GM12878 (cell line): Measurements from ENCODE around the gene MYLK4. TPM values are rescaled to one million over a fixed set of nuclear protein-coding genes. Genes with fewer than 3 reads are reported as not detected.
A peak's percentile ranks its signal among the peaks of the same experiment; 100 is the strongest.

Source experiments
- ATAC-seq: fragments of 200-7000 bp; cut with Tn5 transposase; 3 replicates; pipeline ENCODE4 v1.9.1; 2020; ENCODE audit warnings: mild to moderate bottlenecking, moderate library complexity
- BruUV-seq: library from RNA; stranded (reverse); fragments of 400-500 nt; replicated peaks from 2 replicates; lab custom pipeline; 2021; lab: Mats Ljungman, UMichigan
- CTCF ChIA-PET: fragments of 300-600 bp; sonication (Branson Sonifier 250); formaldehyde crosslinking; extraction: SDS; loops from one replicate; lab custom pipeline; 2021; ENCODE audit warnings: inconsistent platforms; lab: Yijun Ruan, JAX
- POLR2A ChIA-PET: fragments of 350-600 bp; formaldehyde crosslinking; extraction: SDS; loops from one replicate; lab custom pipeline; 2021; ENCODE audit warnings: inconsistent platforms; lab: Charles Lee
- RAD21 ChIA-PET: fragments of 300-600 bp; sonication (Branson Sonifier 250); formaldehyde crosslinking; loops from one replicate; lab custom pipeline; 2023; ENCODE audit warnings: antibody characterized with exemption; ENCODE audit not compliant: unreplicated experiment; lab: Charles Lee
- SMC1A ChIA-PET: fragments of 300-600 bp; sonication (Branson Sonifier 250); formaldehyde crosslinking; loops from one replicate; lab custom pipeline; 2023; ENCODE audit not compliant: unreplicated experiment, uncharacterized antibody; lab: Charles Lee
- DNase-seq: peaks from one replicate; pipeline ENCODE4 v3.0.0-alpha.2; 2011; ENCODE audit warnings: low read depth, low spot score
- FAIRE-seq: peaks from 3 replicates; lab custom pipeline; 2011; peaks lifted over from hg19 to GRCh38; lab: Jason Lieb, UNC
- H2AFZ ChIP-seq: 2 replicates; pipeline ENCODE4 v1.6.0; 2011; ENCODE audit warnings: low read depth, low read length, control low read depth; ENCODE audit not compliant: control insufficient read depth
- H3K27ac ChIP-seq: 2 replicates; pipeline ENCODE4 v1.5.1; 2011; ENCODE audit warnings: control low read depth; ENCODE audit not compliant: control insufficient read depth, insufficient read depth
- H3K27me3 ChIP-seq, 2 experiments: replicated peaks in 1 of 2; 2 replicates each; pipeline versions ENCODE4 v1.6.0 to v1.6.1; 2011; ENCODE audit warnings: low read length in 1 of 2; ENCODE audit not compliant: control insufficient read depth in 2 of 2, insufficient read depth in 2 of 2
- H3K36me3 ChIP-seq, 2 experiments: 2 replicates each; pipeline ENCODE4 v1.5.1; 2011; ENCODE audit warnings: low read length in 1 of 2; ENCODE audit not compliant: control insufficient read depth in 2 of 2, insufficient read depth in 2 of 2
- H3K4me1 ChIP-seq: 2 replicates; pipeline ENCODE4 v1.6.1; 2011; ENCODE audit warnings: mild to moderate bottlenecking, low read length, moderate library complexity, mixed read lengths; ENCODE audit not compliant: control insufficient read depth, insufficient read depth
- H3K4me2 ChIP-seq: 2 replicates; pipeline ENCODE4 v1.6.0; 2011; ENCODE audit warnings: control low read depth; ENCODE audit not compliant: control insufficient read depth, insufficient read depth
- H3K4me3 ChIP-seq: fragments of 200-600 bp; sonication (generic); 2 replicates; pipeline ENCODE4 v1.5.1; 2016
- H3K79me2 ChIP-seq: 2 replicates; pipeline ENCODE4 v1.6.0; 2011; ENCODE audit warnings: low read length; ENCODE audit not compliant: control insufficient read depth, insufficient read depth
- H3K9ac ChIP-seq: 2 replicates; pipeline ENCODE4 v1.8.0; 2011; ENCODE audit warnings: low read length, control low read depth, mixed read lengths; ENCODE audit not compliant: control insufficient read depth, insufficient read depth
- H3K9me3 ChIP-seq: replicated peaks from 3 replicates; pipeline ENCODE4 v1.5.1; 2011; ENCODE audit warnings: mild to moderate bottlenecking, low read length; ENCODE audit not compliant: control insufficient read depth, insufficient read depth
- H4K20me1 ChIP-seq: 2 replicates; pipeline ENCODE4 v1.6.0; 2011; ENCODE audit not compliant: control insufficient read depth, insufficient read depth
- CBFB ChIP-seq: IDR thresholded peaks from 2 replicates; pipeline ENCODE4 v1.6.1; 2016; ENCODE audit warnings: antibody characterized with exemption, low read depth
- CHD1 ChIP-seq: IDR thresholded peaks from 2 replicates; pipeline ENCODE4 v1.6.1; 2012; ENCODE audit warnings: low read depth, low read length, improper control_type of control experiment
- CHD2 ChIP-seq: IDR thresholded peaks from 2 replicates; pipeline ENCODE4 v1.6.1; 2011; ENCODE audit warnings: low read depth, low read length, improper control_type of control experiment, borderline replicate concordance
- FOS ChIP-seq: IDR thresholded peaks from 3 replicates; pipeline ENCODE4 v1.6.1; 2011; ENCODE audit warnings: borderline replicate concordance; ENCODE audit not compliant: insufficient read length; ENCODE audit errors: extremely low read depth
- GABPA ChIP-seq: IDR thresholded peaks from 2 replicates; pipeline ENCODE4 v1.6.1; 2014; ENCODE audit warnings: antibody characterized with exemption, low read depth, mild to moderate bottlenecking, inconsistent platforms
- MTA2 ChIP-seq: fragments of 450-650 bp; IDR thresholded peaks from 2 replicates; pipeline ENCODE4 v1.6.1; 2016; ENCODE audit warnings: low read depth, mild to moderate bottlenecking, moderate library complexity
- RAD51 ChIP-seq: fragments of 450-650 bp; IDR thresholded peaks from 2 replicates; pipeline ENCODE4 v1.6.1; 2016; ENCODE audit warnings: moderate library complexity, mild to moderate bottlenecking, inconsistent platforms
- RUNX3 ChIP-seq: IDR thresholded peaks from 2 replicates; pipeline ENCODE4 v1.6.1; 2012; ENCODE audit warnings: low read length, inconsistent platforms
- ZNF274 ChIP-seq: IDR thresholded peaks from one replicate; pipeline ENCODE4 v1.8.0; 2011; ENCODE audit not compliant: insufficient read length, insufficient read depth
- WGBS: methylation state at CpG from one replicate; pipeline ENCODE4 v1.1.6; 2016; ENCODE audit warnings: low lambda C conversion rate; ENCODE audit not compliant: insufficient replicate concordance, insufficient coverage; ENCODE audit errors: missing lambda C conversion rate; 5-methylcytosine and 5-hydroxymethylcytosine counted together
- in situ Hi-C: fragments of 300-500 bp; cut with MboI; formaldehyde crosslinking; loops from 9 replicates; pipeline ENCODE4 v1.14.3; 2018; ENCODE audit warnings: mixed read lengths
- intact Hi-C: fragments of 100-400 bp; cut with micrococcal nuclease; formaldehyde crosslinking; loops from one replicate; pipeline ENCODE4 v1.14.2; 2022; ENCODE audit not compliant: unreplicated experiment
- polyA plus RNA-seq, 11 experiments: library from polyadenylated mRNA; depleted of rRNA in 4 of 11; unstranded in 6 of 11; stranded (reverse) in 5 of 11; fragments of >200 nt; fragmentation: Nextera tagmentation in 4 of 11; fragmentation: Illumina TruSeq in 1 of 11; extraction: Ambion mirVana in 4 of 11; extraction: Trizol in 1 of 11; gene quantifications; 1 replicate in 1 of 11; 2 replicates in 10 of 11; pipeline versions ENCODE4 v1.2.1 to v1.2.3, GENCODE V29; 2011 to 2016; ENCODE audit warnings: inconsistent platforms in 2 of 11, missing spikeins in 2 of 11, low read depth in 1 of 11
- total RNA-seq, 4 experiments: library from RNA; depleted of rRNA in 3 of 4; stranded (reverse); fragments of >200 nt in 3 of 4; fragmentation: Illumina TruSeq in 1 of 4; extraction: Trizol in 1 of 4; gene quantifications; 2 replicates each; pipeline versions ENCODE4 v1.2.1 to v1.2.3, GENCODE V29; 2013 to 2021
- TF ChIP-seq, protein P1 (sequence below): IDR thresholded peaks from 2 replicates; pipeline ENCODE4 v1.6.1; 2011; ENCODE audit warnings: low read depth, low read length, improper control_type of control experiment, borderline replicate concordance

Gene MYLK4
- total and polyA plus RNA-seq, 10 of the 15 experiments (the other 5 are each of a cell fraction or from before 2014, with no cell fraction given) = under 0.01 to 0.09 (median 0.05) TPM; not detected in 1

DNA sequence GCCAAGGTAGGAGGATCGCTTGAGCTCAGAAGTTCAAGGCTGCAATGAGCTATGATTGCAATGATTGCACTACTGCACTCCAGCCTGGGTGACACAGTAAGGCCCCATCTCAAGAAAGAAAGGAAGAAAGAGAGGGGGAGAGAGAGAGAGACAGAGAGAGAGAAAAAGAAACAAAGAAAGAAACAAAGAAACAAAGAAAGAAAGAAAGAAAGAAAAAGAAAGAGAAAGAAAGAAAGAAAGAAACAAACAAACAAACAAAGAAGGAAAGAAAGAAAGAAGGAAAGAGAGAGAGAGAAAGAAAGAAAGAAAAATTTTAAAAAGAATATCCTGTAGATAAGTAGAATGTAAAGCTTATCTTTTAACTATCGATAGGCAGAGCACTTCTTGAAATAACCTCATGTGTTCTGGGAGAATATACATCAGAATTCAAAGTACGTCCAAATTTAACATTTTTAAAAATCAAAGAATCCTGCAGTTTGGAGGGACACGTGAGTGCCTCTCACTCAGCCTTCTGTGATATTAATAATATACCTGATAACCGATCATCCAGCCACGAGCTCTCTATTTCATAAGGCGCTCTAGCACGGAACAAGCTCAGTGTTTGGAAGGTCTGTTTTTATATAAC, 25.2 kb downstream of the MYLK4 start:
- BruUV-seq = no TSS peak
- ChIA-PET POLR2A (no interaction called here), CTCF (interaction anchor here (0.6 to 2.3 kb wide), 5 partner anchors 9 to 1251 kb away, joined by 3 to 16 read pairs (median 3); no protein-coding TSS in a partner anchor), RAD21 (interaction anchor here (0.7 kb wide), 1 partner anchor 12 kb away, joined by 3 read pairs; no protein-coding TSS in a partner anchor), SMC1A (interaction anchor here (0.7 to 1.6 kb wide), 7 partner anchors 8 to 1146 kb away, joined by 3 to 5 read pairs (median 3); partner anchors contain the start of gene MYLK4)
- FAIRE-seq (no peak), DNase-seq (no peak), ATAC-seq (no peak)
- H3K4me2 ChIP-seq = no peak overlapping the region
- in situ Hi-C loops = no loop called here
- H3K9ac ChIP-seq = no peak overlapping the region
- H4K20me1 ChIP-seq = no peaks in the 10 kb centered on the region
- TF ChIP-seq MTA2 (no peak), CHD1 (no peak), ZNF274 (no peak), RUNX3 (no peak)
- no peak overlapping the region for H3K27ac ChIP-seq
- H3K4me1 ChIP-seq = no peaks in the 10 kb centered on the region
- H3K79me2 ChIP-seq = no peaks in the 10 kb centered on the region
- H2AFZ ChIP-seq = peak overlapping the region; percentile 79
- intact Hi-C loops = no loop called here
- H3K4me3 ChIP-seq = no peak overlapping the region
- H3K27me3 ChIP-seq = peaks cover 0 to 1% of the 10 kb centered on the region in 2 experiments; a peak in 1 of 4 replicates
- no peaks in the 10 kb centered on the region for H3K9me3 ChIP-seq
- no peaks in the 10 kb centered on the region for H3K36me3 ChIP-seq
- 74% methylated on average over 8 of the region's 8 CpGs for WGBS

DNA sequence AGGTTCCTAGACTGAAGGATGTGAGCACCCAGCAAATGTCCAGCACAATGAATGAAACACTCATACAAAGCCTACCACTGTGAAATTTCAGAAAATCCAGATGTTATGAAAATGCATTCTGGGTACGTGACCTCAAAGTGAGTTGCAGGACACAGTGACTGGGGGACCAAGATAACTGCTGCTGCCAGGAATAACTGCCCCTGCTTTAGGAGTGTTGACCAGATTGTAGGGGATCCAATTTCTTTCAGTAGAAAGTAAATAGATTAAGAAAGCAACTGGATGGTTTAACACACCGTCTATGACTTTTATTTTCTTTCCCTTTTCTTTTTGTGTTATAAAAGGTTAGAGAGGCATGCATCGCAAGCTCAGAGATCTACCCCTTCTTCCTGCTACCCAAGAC, 29.5 kb downstream of the MYLK4 start:
- Histone ChIP-seq H3K4me2 (no peak overlapping the region), H3K79me2 (no peaks in the 10 kb centered on the region), H3K9ac (no peak overlapping the region), H3K9me3 (no peaks in the 10 kb centered on the region), H3K27ac (no peak overlapping the region), H4K20me1 (no peaks in the 10 kb centered on the region), H3K4me1 (no peaks in the 10 kb centered on the region), H3K36me3 (no peaks in the 10 kb centered on the region), H3K4me3 (no peak overlapping the region), H3K27me3 (no peaks in the 10 kb centered on the region), H2AFZ (no peak overlapping the region)
- no peak for TF ChIP-seq FOS
- no peak for TF ChIP-seq GABPA
- TF ChIP-seq CHD2 = no peak
- no peak for TF ChIP-seq RAD51
- TF ChIP-seq, protein P1, sequence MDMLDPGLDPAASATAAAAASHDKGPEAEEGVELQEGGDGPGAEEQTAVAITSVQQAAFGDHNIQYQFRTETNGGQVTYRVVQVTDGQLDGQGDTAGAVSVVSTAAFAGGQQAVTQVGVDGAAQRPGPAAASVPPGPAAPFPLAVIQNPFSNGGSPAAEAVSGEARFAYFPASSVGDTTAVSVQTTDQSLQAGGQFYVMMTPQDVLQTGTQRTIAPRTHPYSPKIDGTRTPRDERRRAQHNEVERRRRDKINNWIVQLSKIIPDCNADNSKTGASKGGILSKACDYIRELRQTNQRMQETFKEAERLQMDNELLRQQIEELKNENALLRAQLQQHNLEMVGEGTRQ = no peak
- no peak for TF ChIP-seq CBFB
- no peak for ATAC-seq
- ChIA-PET POLR2A (no interaction called here), RAD21 (no interaction called here), CTCF (interaction anchor here (0.5 to 1.2 kb wide), 2 partner anchors 29 to 1324 kb away, joined by 4 to 5 read pairs; no protein-coding TSS in a partner anchor), SMC1A (no interaction called here)
- in situ Hi-C loops = no loop called here
- WGBS = 54% methylated on average over 3 of the region's 3 CpGs
- FAIRE-seq = no peak
- no peak for DNase-seq
- no TSS peak for BruUV-seq
- intact Hi-C loops = no loop called here
